ENCODE results near the gene CFAP97D2.
"Not testable (repeated sequence)": the region's sequence is repeated elsewhere in the genome, so short reads cannot be mapped to it uniquely, and the experiment has no call there.

CFAP97D2 gene

GRCh38 chr13:114179087-114179658 lies at the start of gene CFAP97D2:
TSS of gene CFAP97D2 (plus strand) at chr13:114179257. CDS start at chr13:114179331, 74 bp downstream.
- peak in 1 of 3 experiments; percentile 57 for DNase-seq

GRCh38 chr13:114129649-114130062 lies 49.4 kb upstream of the CFAP97D2 start:
- DNase-seq, result no peak

DNA sequence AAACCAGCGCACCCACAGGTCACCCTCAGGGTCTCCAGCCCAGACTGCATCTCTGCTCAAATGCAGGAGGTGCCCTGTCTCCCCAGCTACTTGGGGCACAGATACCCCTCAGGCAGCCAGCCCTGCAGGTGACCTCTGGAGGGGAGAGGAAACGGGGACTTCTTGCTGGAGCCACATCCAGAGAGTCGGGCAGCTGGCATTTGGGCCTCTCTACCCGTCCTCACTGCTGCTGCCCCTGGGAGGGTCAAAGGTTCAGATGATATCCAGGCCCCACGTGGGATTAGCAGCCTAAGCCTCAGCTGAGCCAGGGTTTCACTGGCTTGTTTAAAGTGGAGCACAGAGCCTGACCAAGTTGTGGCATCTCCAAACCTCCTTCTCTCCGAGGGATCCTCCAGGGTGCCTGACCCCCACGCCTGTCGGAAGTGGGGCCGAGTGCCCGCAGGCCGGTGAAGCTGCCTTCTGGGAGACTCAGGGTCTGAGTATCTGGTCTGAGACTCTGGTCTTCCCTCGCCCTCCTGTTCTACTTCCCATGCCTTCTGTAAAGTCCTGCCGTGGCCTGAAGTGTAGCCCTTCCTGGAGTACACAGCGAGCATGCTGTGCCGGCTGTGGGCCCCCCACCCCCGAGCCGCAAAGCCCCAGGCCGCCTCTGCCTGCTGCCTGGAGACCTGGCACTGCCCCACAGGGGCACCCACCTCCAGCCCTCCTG lies 48.8 kb upstream of the CFAP97D2 start:
- no peak for DNase-seq

DNA sequence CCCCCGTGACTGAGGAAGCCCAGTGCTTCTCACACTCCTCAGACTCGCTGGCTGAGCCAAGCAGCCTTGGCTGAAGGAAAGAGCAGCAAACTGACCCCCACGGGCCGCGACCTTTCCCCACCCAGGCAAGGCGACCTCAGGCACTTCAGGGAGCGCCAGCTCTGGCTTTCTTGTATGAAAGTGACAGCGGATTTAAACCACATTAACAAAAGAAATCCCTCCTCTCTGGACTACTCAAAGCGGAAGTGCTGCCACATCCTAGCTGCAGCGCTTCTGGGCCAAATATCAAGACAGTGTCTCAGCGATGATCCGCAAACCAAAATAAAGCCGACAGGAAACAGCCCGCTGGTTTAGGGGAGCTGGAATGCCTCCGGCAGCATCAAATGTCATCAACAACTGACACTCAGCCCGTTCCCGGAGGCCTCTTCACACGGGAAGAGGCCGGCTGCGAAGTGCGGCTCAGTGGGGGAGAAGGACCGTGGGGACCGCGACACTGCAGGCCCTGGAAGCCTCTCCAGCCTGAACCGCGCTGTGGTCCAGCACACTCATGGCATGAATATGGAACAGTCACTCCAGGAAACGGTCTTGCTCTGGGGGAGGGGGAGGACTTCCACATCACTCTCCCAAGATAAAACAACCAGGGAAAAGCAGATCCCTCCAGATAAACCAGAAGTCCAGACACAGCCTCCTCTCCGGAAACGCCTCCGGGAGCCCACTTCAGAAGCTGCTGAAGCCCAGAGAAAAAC lies 48.0 kb upstream of the CFAP97D2 start:
- peak; percentile 78 to 88 (median 81) for DNase-seq

- peak in 2 of 3 experiments; percentile 36 to 84 for DNase-seq
These were observed 47.3 kb upstream of the CFAP97D2 start for GRCh38 chr13:114131583-114132418.

DNA sequence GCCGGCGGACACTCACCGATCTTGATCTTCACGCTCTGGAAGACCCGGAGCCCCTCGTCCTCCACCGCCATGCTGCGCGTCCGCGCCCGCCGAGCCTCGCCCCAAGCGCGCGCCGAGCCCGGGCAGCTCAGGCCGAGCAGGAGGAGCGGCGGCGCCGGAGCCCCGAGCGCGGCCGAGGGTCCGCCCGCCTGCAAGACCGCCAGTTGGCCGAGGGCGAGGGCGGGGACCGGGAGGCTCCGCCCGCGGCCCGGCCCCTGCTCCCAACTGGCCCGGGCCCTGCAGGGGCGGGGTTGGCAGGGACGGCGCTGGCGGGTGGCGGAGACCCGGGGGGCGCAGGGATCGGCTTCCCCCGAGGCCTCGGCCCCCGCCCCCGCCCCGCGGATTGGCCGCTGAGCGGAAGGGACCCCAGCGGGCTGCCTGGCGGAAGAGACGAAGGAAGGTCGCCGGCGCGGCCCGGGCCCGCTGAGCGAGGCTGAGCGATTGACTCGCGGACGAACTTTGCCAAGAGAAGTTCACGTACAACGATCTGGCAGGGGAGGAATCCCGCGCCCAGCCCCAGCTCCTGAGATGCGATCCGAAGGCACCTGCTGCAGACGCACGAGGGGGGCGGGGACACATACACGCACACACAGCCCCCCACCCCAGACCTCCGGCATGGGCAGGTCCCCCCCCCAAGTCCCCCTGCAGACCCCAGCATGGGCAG lies 46.5 kb upstream of the CFAP97D2 start, which contains the start of gene RASA3:
Gene RASA3, minus strand, starts transcription at position 205 of the 703 bp plus-strand sequence. Its CDS starts 134 bp downstream, at position 71.
- peak; percentile 63 to 93 (median 88) for DNase-seq

GRCh38 chr13:114133126-114133525 lies 45.9 kb upstream of the CFAP97D2 start:
- DNase-seq, result not testable (repeated sequence)

DNA sequence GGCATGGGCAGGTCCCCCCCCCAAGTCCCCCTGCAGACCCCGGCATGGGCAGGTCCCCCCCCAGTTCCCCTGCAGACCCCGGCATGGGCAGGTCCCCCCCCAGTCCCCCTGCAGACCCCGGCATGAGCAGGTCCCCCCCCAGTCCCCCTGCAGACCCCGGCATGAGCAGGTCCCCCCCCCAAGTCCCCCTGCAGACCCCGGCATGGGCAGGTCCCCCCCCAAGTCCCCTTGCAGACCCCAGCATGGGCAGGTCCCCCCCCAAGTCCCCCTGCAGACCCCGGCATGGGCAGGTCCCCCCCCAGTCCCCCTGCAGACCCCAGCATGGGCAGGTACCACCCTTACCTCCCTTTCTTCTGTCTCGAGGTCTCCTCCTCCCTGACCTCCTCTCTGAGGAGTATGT lies 45.5 kb upstream of the CFAP97D2 start:
- not testable (repeated sequence) for DNase-seq

- DNase-seq, result peak in 1 of 3 experiments; percentile 58
These were observed 44.7 kb upstream of the CFAP97D2 start for GRCh38 chr13:114134111-114134943.

GRCh38 chr13:114134944-114135610 lies 44.0 kb upstream of the CFAP97D2 start:
- peak in 1 of 3 experiments; percentile 60 for DNase-seq

- DNase-seq, result no peak
These were observed 43.3 kb upstream of the CFAP97D2 start for GRCh38 chr13:114135731-114136171.

DNA sequence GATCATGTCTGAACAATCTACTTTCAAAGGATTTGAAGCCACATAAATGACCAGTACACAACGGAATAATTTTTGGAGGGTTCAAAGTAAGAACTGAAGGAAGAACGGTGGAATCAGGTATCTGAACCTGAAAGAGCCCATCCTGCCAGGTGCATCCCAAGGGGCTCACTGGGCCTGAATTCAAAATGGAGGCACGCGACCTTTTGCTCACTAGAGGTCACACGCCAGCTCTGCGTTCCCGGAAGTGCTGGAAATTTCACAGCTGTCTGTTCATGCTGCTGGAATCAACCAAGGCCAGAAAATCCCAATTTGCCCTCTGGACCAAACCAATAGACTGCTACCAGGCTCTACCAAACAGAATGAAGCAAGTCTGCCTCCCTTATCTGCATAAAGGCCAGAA lies 42.5 kb upstream of the CFAP97D2 start:
- no peak for DNase-seq

GRCh38 chr13:114140131-114140905 lies 38.7 kb upstream of the CFAP97D2 start:
- DNase-seq, result no peak

- peak; percentile 30 to 69 (median 64) for DNase-seq
These were observed 38.2 kb upstream of the CFAP97D2 start for GRCh38 chr13:114140906-114141250.

GRCh38 chr13:114141261-114141996 lies 37.6 kb upstream of the CFAP97D2 start:
- DNase-seq, result no peak

GRCh38 chr13:114142137-114142550 lies 36.9 kb upstream of the CFAP97D2 start:
- DNase-seq, result peak in 1 of 3 experiments; percentile 67

DNA sequence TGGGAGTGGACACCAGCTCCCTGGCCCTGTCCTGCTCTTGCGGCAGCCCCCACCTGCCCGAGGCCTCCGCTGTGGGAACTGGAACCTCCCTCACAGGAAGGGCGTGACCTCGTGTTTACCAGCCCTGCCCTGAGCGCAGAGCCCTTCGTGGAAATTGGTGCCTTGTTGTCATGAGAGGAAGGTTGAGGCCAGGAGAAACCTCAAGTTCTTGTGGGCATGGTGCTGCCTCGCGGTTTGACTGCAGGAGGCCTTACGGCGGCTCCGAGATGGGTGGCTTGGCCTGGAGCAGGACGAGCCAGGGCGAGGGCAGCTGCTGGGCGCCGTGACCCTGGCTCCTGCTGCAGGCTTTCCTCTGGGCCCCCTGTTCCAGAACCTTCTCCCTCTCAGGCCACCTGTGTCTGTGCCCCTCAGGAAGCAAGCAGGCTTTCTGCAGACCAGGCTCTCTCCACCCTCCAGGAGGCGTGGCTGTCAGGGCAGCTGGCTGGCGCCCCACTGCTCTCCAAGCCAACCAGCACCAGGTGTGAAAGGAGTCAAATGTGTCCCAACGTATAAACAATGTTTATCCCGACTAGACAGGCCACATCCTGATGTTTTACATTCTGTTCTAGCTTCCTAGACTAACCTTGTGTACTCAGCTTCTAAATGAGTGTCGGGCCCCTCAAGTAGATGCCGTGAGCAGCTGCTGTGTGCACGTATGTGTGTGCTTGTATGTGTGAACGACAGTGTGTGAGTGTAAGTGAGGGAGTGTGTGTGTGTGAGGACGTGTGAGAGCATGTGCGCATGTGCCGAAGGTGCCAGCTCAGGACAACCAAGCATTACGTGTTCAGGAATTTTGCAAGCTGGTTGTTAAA lies 36.2 kb upstream of the CFAP97D2 start:
- peak; percentile 92 to 99 (median 94) for DNase-seq
